Tibial nerve (tissue), 4 donors: Measurements from ENCODE around the gene MYL11. TPM values are rescaled to one million over a fixed set of nuclear protein-coding genes. Genes with fewer than 3 reads are reported as not detected.
A peak's percentile ranks its signal among the peaks of the same experiment; 100 is the strongest.

Experiments used
- DNase-seq, 2 donors: peaks; one replicate each; pipeline ENCODE4 v3.0.0-alpha.2; 2019; ENCODE audit warnings: low spot score in 2 of 2
- H3K27ac ChIP-seq, 4 donors: fragments of 200-600 bp; sonication (generic) in 3 of 4; one replicate each; pipeline ENCODE4 v1.5.1; 2017 to 2019; ENCODE audit warnings: mild to moderate bottlenecking in 1 of 4
- H3K27me3 ChIP-seq, 2 donors: fragments of 200-600 bp; sonication (generic) in 1 of 2; one replicate each; pipeline versions ENCODE4 v1.5.1 to v1.6.0; 2017 to 2019
- H3K36me3 ChIP-seq, 3 donors: fragments of 200-600 bp; sonication (generic); one replicate each; pipeline ENCODE4 v1.5.1; 2018 to 2019
- H3K4me1 ChIP-seq, 4 donors: fragments of 200-600 bp; sonication (generic) in 3 of 4; one replicate each; pipeline ENCODE4 v1.5.1; 2017 to 2019
- H3K4me3 ChIP-seq, 4 donors: fragments of 200-600 bp; sonication (generic) in 3 of 4; one replicate each; pipeline ENCODE4 v1.5.1; 2017 to 2019; ENCODE audit warnings: mild to moderate bottlenecking in 1 of 4, moderate library complexity in 1 of 4
- H3K9me3 ChIP-seq, 4 donors: fragments of 200-600 bp; sonication (generic) in 3 of 4; one replicate each; pipeline ENCODE4 v1.5.1; 2017 to 2019
- CTCF ChIP-seq, 5 experiments: fragments of 200-600 bp in 3 of 5; fragments of 450-650 bp in 2 of 5; sonication (generic) in 3 of 5; IDR thresholded peaks; one replicate each; pipeline ENCODE4 v1.5.1; 2016 to 2019; ENCODE audit warnings: antibody characterized with exemption in 5 of 5, mild to moderate bottlenecking in 3 of 5, moderate library complexity in 2 of 5
- EP300 ChIP-seq, 2 donors: sonication (generic); formaldehyde crosslinking; IDR thresholded peaks; one replicate each; pipeline ENCODE4 v1.6.1; 2017; ENCODE audit warnings: antibody characterized with exemption in 2 of 2, mild to moderate bottlenecking in 1 of 2
- POLR2A ChIP-seq, 2 donors: fragments of 450-650 bp; IDR thresholded peaks; one replicate each; pipeline ENCODE4 v1.6.1; 2017; ENCODE audit warnings: antibody characterized with exemption in 2 of 2, mild to moderate bottlenecking in 2 of 2, moderate library complexity in 2 of 2
- WGBS, 2 donors: methylation state at CpG; one replicate each; pipeline ENCODE4 v1.1.5; 2018; 5-methylcytosine and 5-hydroxymethylcytosine counted together
- total RNA-seq, 4 donors: library from RNA; depleted of rRNA; stranded (reverse); fragments of >200 nt; gene quantifications; one replicate each; pipeline ENCODE4 v1.1.0, GENCODE V29; 2016

The MYL11 gene
- total RNA-seq, 4 donors from 2014 or later: not detected

GRCh38 chr16:30355954-30356308, 18.7 kb upstream of the MYL11 start:
- H3K9me3 ChIP-seq: no peaks in the 10 kb centered on the region
- H3K4me3 ChIP-seq: peak overlapping the region; percentile 52 to 99 (median 79)
- H3K4me1 ChIP-seq: peaks cover 0 to 58% (median 32%) of the 10 kb centered on the region in 4 donors
- peaks cover 3 to 72% (median 12%) of the 10 kb centered on the region in 3 donors for H3K36me3 ChIP-seq
- H3K27ac ChIP-seq: peak overlapping the region; percentile 88 to 97 (median 96)
- H3K27me3 ChIP-seq: no peaks in the 10 kb centered on the region
- no peak for DNase-seq
- TF ChIP-seq POLR2A (IDR thresholded peaks at IDR 0.05): no peak
- TF ChIP-seq CTCF (IDR thresholded peaks at IDR 0.05): no peak
- TF ChIP-seq EP300 (IDR thresholded peaks at IDR 0.05): no peak
- 55% methylated on average over 7 of the region's 7 CpGs for WGBS, 2 donors

- TF ChIP-seq EP300 (IDR thresholded peaks at IDR 0.05) (no peak), CTCF (IDR thresholded peaks at IDR 0.05) (no peak), POLR2A (IDR thresholded peaks at IDR 0.05) (no peak)
- Histone ChIP-seq H3K9me3 (no peaks in the 10 kb centered on the region), H3K36me3 (peaks cover 3 to 70% (median 12%) of the 10 kb centered on the region in 3 donors), H3K4me3 (peak overlapping the region in 1 of 4 donors; percentile 99), H3K4me1 (peaks cover 0 to 54% (median 31%) of the 10 kb centered on the region in 4 donors), H3K27ac (peak overlapping the region in 3 of 4 donors; percentile 88 to 97 (median 97)), H3K27me3 (no peaks in the 10 kb centered on the region)
- 77 to 86% methylated on average over 9 to 12 of the region's 12 CpGs for WGBS, 2 donors
- no peak for DNase-seq
Observed at GRCh38 chr16:30356401-30357084, 18.1 kb upstream of the MYL11 start.

GRCh38 chr16:30357085-30357714, 17.4 kb upstream of the MYL11 start:
- no peak for TF ChIP-seq POLR2A (IDR thresholded peaks at IDR 0.05)
- no peak for TF ChIP-seq CTCF (IDR thresholded peaks at IDR 0.05)
- no peak for TF ChIP-seq EP300 (IDR thresholded peaks at IDR 0.05)
- WGBS, 2 donors: 64 to 74% methylated on average over 5 of the region's 5 CpGs
- Histone ChIP-seq H3K9me3 (no peaks in the 10 kb centered on the region), H3K36me3 (peaks cover 3 to 69% (median 12%) of the 10 kb centered on the region in 3 donors), H3K4me1 (peaks cover 0 to 48% (median 24%) of the 10 kb centered on the region in 4 donors), H3K27ac (peak overlapping the region in 1 of 4 donors; percentile 97), H3K27me3 (no peaks in the 10 kb centered on the region), H3K4me3 (no peak overlapping the region)
- no peak for DNase-seq

- Histone ChIP-seq H3K36me3 (peaks cover 3 to 69% (median 12%) of the 10 kb centered on the region in 3 donors), H3K27me3 (no peaks in the 10 kb centered on the region), H3K9me3 (no peaks in the 10 kb centered on the region), H3K4me3 (no peak overlapping the region), H3K27ac (no peak overlapping the region), H3K4me1 (peaks cover 0 to 40% (median 18%) of the 10 kb centered on the region in 4 donors)
- TF ChIP-seq CTCF (IDR thresholded peaks at IDR 0.05): no peak
- no peak for TF ChIP-seq EP300 (IDR thresholded peaks at IDR 0.05)
- no peak for TF ChIP-seq POLR2A (IDR thresholded peaks at IDR 0.05)
- no peak for DNase-seq
- 83 to 86% methylated on average over 37 of the region's 37 CpGs for WGBS, 2 donors
Observed at GRCh38 chr16:30357715-30358576, 16.7 kb upstream of the MYL11 start.
